Neural cell (in vitro differentiated cells): ENCODE results near the gene TIMM13. TPM values are rescaled to one million over a fixed set of nuclear protein-coding genes. Genes with fewer than 3 reads are reported as not detected.

Experiments used
- H2AFZ ChIP-seq: fragments of 200-600, 300-800 bp; sonication (generic), shearing (Covaris generic); 2 replicates; pipeline ENCODE4 v1.6.0; 2014; ENCODE audit warnings: low read depth, mild to moderate bottlenecking, antibody characterized with exemption, low read length, moderate library complexity
- H3F3A ChIP-seq: fragments of 200-600 bp; shearing (Covaris generic); 2 replicates; pipeline ENCODE4 v1.6.1; 2016; ENCODE audit warnings: mild to moderate bottlenecking, moderate library complexity, mixed read lengths, antibody characterized with exemption, low read length; ENCODE audit not compliant: insufficient read depth, poor library complexity, severe bottlenecking
- H3K27ac ChIP-seq: fragments of 200-600, 300-800 bp; sonication (generic), shearing (Covaris generic); 2 replicates; pipeline ENCODE4 v1.5.1; 2014; ENCODE audit warnings: mild to moderate bottlenecking, low read length, moderate library complexity
- H3K27me3 ChIP-seq: fragments of 300-800, 200-600 bp; sonication (generic), shearing (Covaris generic); 2 replicates; pipeline ENCODE4 v1.6.0; 2014; ENCODE audit warnings: mild to moderate bottlenecking, low read depth, low read length, moderate library complexity; ENCODE audit not compliant: insufficient read depth
- H3K36me3 ChIP-seq: fragments of 300-800, 200-600 bp; sonication (generic), shearing (Covaris generic); 2 replicates; pipeline ENCODE4 v1.5.1; 2014; ENCODE audit warnings: mild to moderate bottlenecking, antibody characterized with exemption, low read length, moderate library complexity; ENCODE audit not compliant: insufficient read depth
- H3K4me2 ChIP-seq: fragments of 300-800, 200-600 bp; sonication (generic), shearing (Covaris generic); 2 replicates; pipeline ENCODE4 v1.6.0; 2014; ENCODE audit warnings: mild to moderate bottlenecking, low read length
- H3K4me3 ChIP-seq: fragments of 300-800, 200-600 bp; sonication (generic), shearing (Covaris generic); 2 replicates; pipeline ENCODE4 v1.5.1; 2014; ENCODE audit warnings: mild to moderate bottlenecking, low read length, moderate library complexity
- H3K79me2 ChIP-seq: fragments of 200-600 bp; shearing (Covaris generic); replicated peaks from 2 replicates; pipeline ENCODE4 v1.6.0; 2014; ENCODE audit warnings: mild to moderate bottlenecking, low read length, moderate library complexity; ENCODE audit not compliant: insufficient read depth
- H3K9ac ChIP-seq: fragments of 300-800, 200-600 bp; sonication (generic), shearing (Covaris generic); 2 replicates; pipeline ENCODE4 v1.6.1; 2016; ENCODE audit warnings: mild to moderate bottlenecking, low read length, mixed read lengths
- H3K9me2 ChIP-seq: fragments of 200-600 bp; shearing (Covaris generic); 2 replicates; pipeline ENCODE4 v1.6.1; 2016; ENCODE audit warnings: mild to moderate bottlenecking, low read length, mixed read lengths; ENCODE audit not compliant: insufficient read depth
- H3K9me3 ChIP-seq: fragments of 200-600, 300-800 bp; sonication (generic), shearing (Covaris generic); 2 replicates; pipeline ENCODE4 v1.6.1; 2016; ENCODE audit warnings: mild to moderate bottlenecking, mixed run types, low read length, moderate library complexity, mixed read lengths
- H4K20me1 ChIP-seq: fragments of 200-600 bp; shearing (Covaris generic); 2 replicates; pipeline ENCODE4 v1.6.1; 2016; ENCODE audit warnings: mild to moderate bottlenecking, mixed run types; ENCODE audit not compliant: insufficient read depth
- EP300 ChIP-seq: fragments of 450-650 bp; conservative IDR thresholded peaks from 2 replicates; pipeline ENCODE4 v1.6.1; 2014; ENCODE audit warnings: antibody characterized with exemption, mild to moderate bottlenecking, moderate library complexity; ENCODE audit not compliant: poor library complexity, severe bottlenecking
- EZH2 ChIP-seq: fragments of 200-600, 300-800 bp; shearing (Covaris generic), sonication (generic); IDR thresholded peaks from 2 replicates; pipeline ENCODE4 v1.6.1; 2014; ENCODE audit warnings: antibody characterized with exemption, low read length, borderline replicate concordance, mild to moderate bottlenecking; ENCODE audit not compliant: insufficient read depth, poor library complexity, severe bottlenecking
- MXI1 ChIP-seq: fragments of 450-650 bp; conservative IDR thresholded peaks from 2 replicates; pipeline ENCODE4 v1.6.1; 2014; ENCODE audit warnings: antibody characterized with exemption, mild to moderate bottlenecking; ENCODE audit not compliant: poor library complexity, severe bottlenecking
- POLR2AphosphoS5 ChIP-seq: IDR thresholded peaks from 2 replicates; pipeline ENCODE4 v1.6.1; 2012
- RAD21 ChIP-seq: fragments of 450-650 bp; conservative IDR thresholded peaks from 2 replicates; pipeline ENCODE4 v1.6.1; 2014; ENCODE audit warnings: antibody characterized with exemption, mild to moderate bottlenecking, moderate library complexity
- SMC3 ChIP-seq: fragments of 450-650 bp; conservative IDR thresholded peaks from 2 replicates; pipeline ENCODE4 v1.6.1; 2014; ENCODE audit warnings: antibody characterized with exemption, mild to moderate bottlenecking, moderate library complexity; ENCODE audit not compliant: poor library complexity
- TAF1 ChIP-seq: IDR thresholded peaks from 2 replicates; pipeline ENCODE4 v1.6.1; 2012; ENCODE audit warnings: low read depth
- polyA plus RNA-seq: library from polyadenylated mRNA; depleted of rRNA; stranded (reverse); fragments of >200 nt; gene quantifications from 2 replicates; pipeline ENCODE4 v1.2.3, GENCODE V29; 2014
- TF ChIP-seq, protein P1 (sequence below): fragments of 450-650 bp; IDR thresholded peaks from 2 replicates; pipeline ENCODE4 v1.5.1; 2014; ENCODE audit warnings: antibody characterized with exemption, mild to moderate bottlenecking, moderate library complexity; ENCODE audit not compliant: poor library complexity, severe bottlenecking
- TF ChIP-seq, protein P2 (sequence below): IDR thresholded peaks from 2 replicates; pipeline ENCODE4 v1.6.1; 2012; ENCODE audit warnings: borderline replicate concordance

The TIMM13 gene
- polyA plus RNA-seq, 1 donor from 2014 or later: 73.0 TPM

DNA sequence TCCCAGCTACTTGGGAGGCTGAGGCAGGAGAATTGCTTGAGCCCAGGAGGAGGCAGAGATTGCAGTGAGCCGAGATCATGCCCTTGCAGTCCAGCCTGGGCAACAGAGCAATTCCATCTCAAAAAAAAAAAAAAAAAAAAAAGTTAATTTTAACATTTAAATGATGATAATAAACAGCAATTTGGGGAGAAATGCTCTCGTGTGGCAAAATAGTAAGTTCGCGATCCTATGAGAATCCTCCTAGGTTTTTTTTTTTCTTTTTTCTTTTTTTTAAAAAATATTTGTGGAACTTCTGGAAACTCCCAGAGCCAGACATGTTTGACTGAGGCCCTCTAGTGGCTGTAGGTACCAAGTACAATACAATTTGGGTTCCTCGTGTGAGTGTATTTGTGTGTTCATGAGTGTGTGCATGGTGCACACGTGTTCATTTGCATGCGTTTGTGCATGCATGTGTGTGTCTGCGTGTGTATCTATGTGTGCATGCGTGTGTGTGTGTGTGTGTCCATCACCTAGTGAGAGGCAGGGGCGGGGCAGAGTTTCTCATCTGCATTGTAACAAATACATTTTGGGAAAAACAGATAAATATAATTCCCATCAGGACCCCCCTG lies 36.2 kb downstream of the TIMM13 start:
- no peaks in the 10 kb centered on the region for H3K27me3 ChIP-seq
- no peaks in the 10 kb centered on the region for H3K79me2 ChIP-seq
- H3K9ac ChIP-seq: no peak overlapping the region
- no peaks in the 10 kb centered on the region for H3F3A ChIP-seq
- H3K9me3 ChIP-seq: no peaks in the 10 kb centered on the region
- H3K4me2 ChIP-seq: no peak overlapping the region
- no peaks in the 10 kb centered on the region for H4K20me1 ChIP-seq
- H3K4me3 ChIP-seq: no peak overlapping the region
- TF ChIP-seq SMC3 (peak; percentile 84), EP300 (no peak), EZH2 (no peak), RAD21 (peak; percentile 82), TAF1 (no peak), POLR2AphosphoS5 (no peak), MXI1 (peak; percentile 89)
- TF ChIP-seq, protein P1, sequence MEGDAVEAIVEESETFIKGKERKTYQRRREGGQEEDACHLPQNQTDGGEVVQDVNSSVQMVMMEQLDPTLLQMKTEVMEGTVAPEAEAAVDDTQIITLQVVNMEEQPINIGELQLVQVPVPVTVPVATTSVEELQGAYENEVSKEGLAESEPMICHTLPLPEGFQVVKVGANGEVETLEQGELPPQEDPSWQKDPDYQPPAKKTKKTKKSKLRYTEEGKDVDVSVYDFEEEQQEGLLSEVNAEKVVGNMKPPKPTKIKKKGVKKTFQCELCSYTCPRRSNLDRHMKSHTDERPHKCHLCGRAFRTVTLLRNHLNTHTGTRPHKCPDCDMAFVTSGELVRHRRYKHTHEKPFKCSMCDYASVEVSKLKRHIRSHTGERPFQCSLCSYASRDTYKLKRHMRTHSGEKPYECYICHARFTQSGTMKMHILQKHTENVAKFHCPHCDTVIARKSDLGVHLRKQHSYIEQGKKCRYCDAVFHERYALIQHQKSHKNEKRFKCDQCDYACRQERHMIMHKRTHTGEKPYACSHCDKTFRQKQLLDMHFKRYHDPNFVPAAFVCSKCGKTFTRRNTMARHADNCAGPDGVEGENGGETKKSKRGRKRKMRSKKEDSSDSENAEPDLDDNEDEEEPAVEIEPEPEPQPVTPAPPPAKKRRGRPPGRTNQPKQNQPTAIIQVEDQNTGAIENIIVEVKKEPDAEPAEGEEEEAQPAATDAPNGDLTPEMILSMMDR: peak; percentile 87
- TF ChIP-seq, protein P2, sequence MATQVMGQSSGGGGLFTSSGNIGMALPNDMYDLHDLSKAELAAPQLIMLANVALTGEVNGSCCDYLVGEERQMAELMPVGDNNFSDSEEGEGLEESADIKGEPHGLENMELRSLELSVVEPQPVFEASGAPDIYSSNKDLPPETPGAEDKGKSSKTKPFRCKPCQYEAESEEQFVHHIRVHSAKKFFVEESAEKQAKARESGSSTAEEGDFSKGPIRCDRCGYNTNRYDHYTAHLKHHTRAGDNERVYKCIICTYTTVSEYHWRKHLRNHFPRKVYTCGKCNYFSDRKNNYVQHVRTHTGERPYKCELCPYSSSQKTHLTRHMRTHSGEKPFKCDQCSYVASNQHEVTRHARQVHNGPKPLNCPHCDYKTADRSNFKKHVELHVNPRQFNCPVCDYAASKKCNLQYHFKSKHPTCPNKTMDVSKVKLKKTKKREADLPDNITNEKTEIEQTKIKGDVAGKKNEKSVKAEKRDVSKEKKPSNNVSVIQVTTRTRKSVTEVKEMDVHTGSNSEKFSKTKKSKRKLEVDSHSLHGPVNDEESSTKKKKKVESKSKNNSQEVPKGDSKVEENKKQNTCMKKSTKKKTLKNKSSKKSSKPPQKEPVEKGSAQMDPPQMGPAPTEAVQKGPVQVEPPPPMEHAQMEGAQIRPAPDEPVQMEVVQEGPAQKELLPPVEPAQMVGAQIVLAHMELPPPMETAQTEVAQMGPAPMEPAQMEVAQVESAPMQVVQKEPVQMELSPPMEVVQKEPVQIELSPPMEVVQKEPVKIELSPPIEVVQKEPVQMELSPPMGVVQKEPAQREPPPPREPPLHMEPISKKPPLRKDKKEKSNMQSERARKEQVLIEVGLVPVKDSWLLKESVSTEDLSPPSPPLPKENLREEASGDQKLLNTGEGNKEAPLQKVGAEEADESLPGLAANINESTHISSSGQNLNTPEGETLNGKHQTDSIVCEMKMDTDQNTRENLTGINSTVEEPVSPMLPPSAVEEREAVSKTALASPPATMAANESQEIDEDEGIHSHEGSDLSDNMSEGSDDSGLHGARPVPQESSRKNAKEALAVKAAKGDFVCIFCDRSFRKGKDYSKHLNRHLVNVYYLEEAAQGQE: no peak
- no peaks in the 10 kb centered on the region for H3K36me3 ChIP-seq
- H3K9me2 ChIP-seq: no peaks in the 10 kb centered on the region
- no peak overlapping the region for H2AFZ ChIP-seq
- H3K27ac ChIP-seq: no peak overlapping the region

DNA sequence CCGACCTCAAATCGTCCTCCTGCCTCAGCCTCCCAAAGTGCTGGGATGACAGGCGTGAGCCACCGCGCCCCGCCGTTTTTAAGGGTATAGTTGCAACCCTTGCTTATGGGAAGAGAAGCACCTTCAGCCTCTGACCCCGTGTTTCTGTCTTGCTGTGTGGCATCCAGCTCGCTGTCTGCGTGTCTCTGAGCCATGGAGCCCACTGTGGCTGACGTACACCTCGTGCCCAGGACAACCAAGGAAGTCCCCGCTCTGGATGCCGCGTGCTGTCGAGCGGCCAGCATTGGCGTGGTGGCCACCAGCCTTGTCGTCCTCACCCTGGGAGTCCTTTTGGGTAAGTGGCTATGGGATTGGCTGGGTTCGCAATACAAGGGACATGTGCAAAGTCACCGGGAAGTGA lies 37.8 kb downstream of the TIMM13 start:
- Histone ChIP-seq H3K9me2 (no peaks in the 10 kb centered on the region), H3K4me2 (no peak overlapping the region), H3K27ac (no peak overlapping the region), H3K4me3 (no peak overlapping the region), H3K9me3 (no peaks in the 10 kb centered on the region), H4K20me1 (no peaks in the 10 kb centered on the region), H3K27me3 (no peaks in the 10 kb centered on the region), H3F3A (no peaks in the 10 kb centered on the region), H3K79me2 (no peaks in the 10 kb centered on the region), H3K9ac (no peak overlapping the region), H2AFZ (no peak overlapping the region), H3K36me3 (no peaks in the 10 kb centered on the region)
- no peak for TF ChIP-seq MXI1
- no peak for TF ChIP-seq EZH2
- TF ChIP-seq SMC3: no peak
- TF ChIP-seq RAD21: no peak
- TF ChIP-seq POLR2AphosphoS5: no peak
- TF ChIP-seq EP300: no peak
- TF ChIP-seq, protein P2: no peak
- TF ChIP-seq, protein P1: no peak
- no peak for TF ChIP-seq TAF1
